Neural progenitor cell (in vitro differentiated cells): ENCODE data around the gene B4GALNT3.

Experiments used
- EZH2 ChIP-seq: fragments of 200-600 bp; sonication (generic); IDR thresholded peaks from 2 replicates; pipeline ENCODE4 v1.6.1; 2017; ENCODE audit warnings: antibody characterized with exemption, mild to moderate bottlenecking, moderate library complexity
- EZH2phosphoT487 ChIP-seq: fragments of 200-600 bp; sonication (generic); IDR thresholded peaks from 2 replicates; pipeline ENCODE4 v1.6.1; 2017; ENCODE audit warnings: antibody characterized with exemption
- TF ChIP-seq, protein P1 (sequence below): fragments of 200-600 bp; sonication (generic); IDR thresholded peaks from 2 replicates; pipeline ENCODE4 v1.5.1; 2017; ENCODE audit warnings: antibody characterized with exemption, mild to moderate bottlenecking

- TF ChIP-seq, protein P1, sequence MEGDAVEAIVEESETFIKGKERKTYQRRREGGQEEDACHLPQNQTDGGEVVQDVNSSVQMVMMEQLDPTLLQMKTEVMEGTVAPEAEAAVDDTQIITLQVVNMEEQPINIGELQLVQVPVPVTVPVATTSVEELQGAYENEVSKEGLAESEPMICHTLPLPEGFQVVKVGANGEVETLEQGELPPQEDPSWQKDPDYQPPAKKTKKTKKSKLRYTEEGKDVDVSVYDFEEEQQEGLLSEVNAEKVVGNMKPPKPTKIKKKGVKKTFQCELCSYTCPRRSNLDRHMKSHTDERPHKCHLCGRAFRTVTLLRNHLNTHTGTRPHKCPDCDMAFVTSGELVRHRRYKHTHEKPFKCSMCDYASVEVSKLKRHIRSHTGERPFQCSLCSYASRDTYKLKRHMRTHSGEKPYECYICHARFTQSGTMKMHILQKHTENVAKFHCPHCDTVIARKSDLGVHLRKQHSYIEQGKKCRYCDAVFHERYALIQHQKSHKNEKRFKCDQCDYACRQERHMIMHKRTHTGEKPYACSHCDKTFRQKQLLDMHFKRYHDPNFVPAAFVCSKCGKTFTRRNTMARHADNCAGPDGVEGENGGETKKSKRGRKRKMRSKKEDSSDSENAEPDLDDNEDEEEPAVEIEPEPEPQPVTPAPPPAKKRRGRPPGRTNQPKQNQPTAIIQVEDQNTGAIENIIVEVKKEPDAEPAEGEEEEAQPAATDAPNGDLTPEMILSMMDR: no peak
- TF ChIP-seq EZH2: no peak
- TF ChIP-seq EZH2phosphoT487: no peak
These were observed 37.9 kb downstream of the B4GALNT3 start for GRCh38 chr12:497501-498160.
